PC-9 (cell line): ENCODE measurements around the gene FOXP2. TPM values are rescaled to one million over a fixed set of nuclear protein-coding genes. Genes with fewer than 3 reads are reported as not detected.

Experiments
- BruUV-seq: library from RNA; stranded (reverse); fragments of 400-500 nt; replicated peaks from 2 replicates; lab custom pipeline; 2021; lab: Mats Ljungman, UMichigan
- CTCF ChIA-PET: fragments of 300-600 bp; sonication (Branson Sonifier 250); formaldehyde crosslinking; loops from one replicate; lab custom pipeline; 2022; ENCODE audit warnings: antibody characterized with exemption; lab: Charles Lee
- POLR2A ChIA-PET: fragments of 300-600 bp; sonication (Branson Sonifier 250); formaldehyde crosslinking; loops from one replicate; lab custom pipeline; 2022; ENCODE audit warnings: antibody characterized with exemption; ENCODE audit not compliant: unreplicated experiment; lab: Charles Lee
- DNase-seq, 2 experiments: peaks; one replicate each; pipeline versions ENCODE4 v3.0.0 to v3.0.0-alpha.2; 2015 to 2022; ENCODE audit warnings: mixed read lengths in 1 of 2
- H2AFZ ChIP-seq: fragments of 200-600 bp; sonication (generic); 2 replicates; pipeline ENCODE4 v1.8.1; 2017; ENCODE audit warnings: antibody characterized with exemption
- H3F3A ChIP-seq: fragments of 200-600 bp; sonication (generic); 2 replicates; pipeline ENCODE4 v1.8.1; 2017; ENCODE audit warnings: antibody characterized with exemption, mild to moderate bottlenecking, low read depth; ENCODE audit not compliant: insufficient read depth
- H3K27ac ChIP-seq: fragments of 200-600 bp; sonication (generic); 2 replicates; pipeline ENCODE4 v1.6.1; 2016; ENCODE audit warnings: mixed run types
- H3K27me3 ChIP-seq: fragments of 200-600 bp; sonication (generic); 2 replicates; pipeline ENCODE4 v1.6.1; 2016; ENCODE audit warnings: low read depth, mixed run types; ENCODE audit not compliant: insufficient read depth
- H3K36me3 ChIP-seq: fragments of 200-600 bp; sonication (generic); 2 replicates; pipeline ENCODE4 v1.6.1; 2016; ENCODE audit warnings: low read depth, mixed run types
- H3K4me1 ChIP-seq: fragments of 200-600 bp; sonication (generic); replicated peaks from 2 replicates; pipeline ENCODE4 v1.6.1; 2016; ENCODE audit warnings: mixed run types; ENCODE audit not compliant: insufficient read depth
- H3K4me2 ChIP-seq: fragments of 200-600 bp; sonication (generic); 2 replicates; pipeline ENCODE4 v1.6.1; 2017; ENCODE audit warnings: mixed run types
- H3K4me3 ChIP-seq: fragments of 200-600 bp; sonication (generic); 2 replicates; pipeline ENCODE4 v1.6.1; 2016; ENCODE audit warnings: mixed run types
- H3K79me2 ChIP-seq: fragments of 200-600 bp; sonication (generic); 2 replicates; pipeline ENCODE4 v1.6.1; 2017; ENCODE audit warnings: low read depth, mixed run types
- H3K9me2 ChIP-seq: fragments of 200-600 bp; sonication (generic); 2 replicates; pipeline ENCODE4 v1.8.1; 2017; ENCODE audit warnings: mild to moderate bottlenecking; ENCODE audit not compliant: insufficient read depth
- H3K9me3 ChIP-seq: fragments of 200-600 bp; sonication (generic); 2 replicates; pipeline ENCODE4 v1.8.1; 2016; ENCODE audit warnings: low read depth; ENCODE audit not compliant: insufficient read depth
- H4K20me1 ChIP-seq: fragments of 200-600 bp; sonication (generic); 2 replicates; pipeline ENCODE4 v1.8.1; 2017; ENCODE audit not compliant: insufficient read depth
- CTCF ChIP-seq: fragments of 200-600 bp; sonication (generic); conservative IDR thresholded peaks from 2 replicates; pipeline ENCODE4 v1.6.1; 2017; ENCODE audit warnings: mixed run types, antibody characterized with exemption, mild to moderate bottlenecking, moderate library complexity
- EZH2 ChIP-seq: fragments of 200-600 bp; sonication (generic); IDR thresholded peaks from 2 replicates; pipeline ENCODE4 v1.8.0; 2017; ENCODE audit warnings: antibody characterized with exemption, low read depth
- intact Hi-C: fragments of 100-400 bp; cut with micrococcal nuclease; formaldehyde crosslinking; loops from one replicate; pipeline ENCODE4 v1.10.0; 2022; ENCODE audit not compliant: unreplicated experiment
- total RNA-seq: library from RNA; stranded (reverse); gene quantifications from 2 replicates; pipeline ENCODE4 v1.2.3, GENCODE V29; 2021

The FOXP2 gene
- total RNA-seq, 1 experiment from 2014 or later: 1.2 TPM

DNA sequence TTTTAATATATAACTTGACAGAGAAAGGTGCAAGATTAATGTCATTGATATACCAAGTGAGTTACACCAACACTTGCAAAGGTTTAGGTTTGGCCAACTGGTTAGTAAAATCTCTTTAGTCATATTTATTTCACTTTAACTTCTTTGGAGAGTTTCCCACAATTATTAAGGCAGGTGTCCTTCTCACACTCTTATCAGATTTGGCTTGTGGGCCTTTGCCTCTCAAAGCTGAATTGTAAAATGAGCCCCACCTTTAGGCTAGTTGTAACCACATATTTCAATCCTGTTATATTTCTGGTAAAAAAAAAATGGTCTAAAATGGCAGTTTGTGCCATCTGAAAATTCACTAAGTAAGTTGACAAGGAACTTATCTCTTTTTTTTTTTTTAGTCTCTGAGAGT, 26.6 kb upstream of the FOXP2 start:
- Histone ChIP-seq H3K36me3 (no peaks in the 10 kb centered on the region), H3K4me3 (no peak overlapping the region), H3K9me2 (no peaks in the 10 kb centered on the region; the same call in 1 of the 2 replicates), H3K79me2 (no peaks in the 10 kb centered on the region), H3K4me2 (no peak overlapping the region), H3K4me1 (no peaks in the 10 kb centered on the region), H3F3A (no peaks in the 10 kb centered on the region), H3K27me3 (no peaks in the 10 kb centered on the region), H4K20me1 (no peaks in the 10 kb centered on the region), H2AFZ (no peak overlapping the region), H3K27ac (no peak overlapping the region), H3K9me3 (no peaks in the 10 kb centered on the region)
- intact Hi-C loops: no loop called here
- TF ChIP-seq EZH2 (no peak), CTCF (no peak)
- ChIA-PET POLR2A (no interaction called here), CTCF (interaction anchor here (0.5 kb wide), 1 partner anchor 41 kb away, joined by 4 read pairs; no protein-coding TSS in a partner anchor)
- no TSS peak for BruUV-seq
- DNase-seq: no peak

GRCh38 chr7:114392686-114393085, 21.9 kb upstream of the FOXP2 start:
- BruUV-seq: no TSS peak
- Histone ChIP-seq H3K36me3 (no peaks in the 10 kb centered on the region), H3K27me3 (no peaks in the 10 kb centered on the region), H3F3A (no peaks in the 10 kb centered on the region), H3K79me2 (no peaks in the 10 kb centered on the region), H3K4me2 (no peak overlapping the region), H3K4me1 (no peaks in the 10 kb centered on the region), H3K9me3 (0 out of 2 replicates have a peak, but pooled peaks cover 2% of the 10 kb centered on the region), H2AFZ (no peak overlapping the region), H3K4me3 (no peak overlapping the region), H3K27ac (no peak overlapping the region), H4K20me1 (no peaks in the 10 kb centered on the region), H3K9me2 (no peaks in the 10 kb centered on the region; the same call in 1 of the 2 replicates)
- POLR2A ChIA-PET: no interaction called here
- TF ChIP-seq EZH2: no peak
- no peak for DNase-seq
- CTCF ChIA-PET: no interaction called here
- intact Hi-C loops: no loop called here

GRCh38 chr7:114402876-114403635, 11.6 kb upstream of the FOXP2 start:
- Histone ChIP-seq H3K4me1 (peaks cover 4% of the 10 kb centered on the region), H3K4me3 (no peak overlapping the region), H3K36me3 (no peaks in the 10 kb centered on the region), H3K4me2 (no peak overlapping the region), H3K27me3 (no peaks in the 10 kb centered on the region), H3K79me2 (no peaks in the 10 kb centered on the region), H3K9me3 (no peaks in the 10 kb centered on the region), H4K20me1 (no peaks in the 10 kb centered on the region), H3F3A (no peaks in the 10 kb centered on the region), H3K9me2 (no peaks in the 10 kb centered on the region), H3K27ac (no peak overlapping the region), H2AFZ (peak overlapping the region; percentile 8; the same call in 1 of the 2 replicates)
- TF ChIP-seq CTCF (no peak), EZH2 (no peak)
- ChIA-PET CTCF (no interaction called here), POLR2A (no interaction called here)
- no peak for DNase-seq
- intact Hi-C loops: no loop called here
- no TSS peak for BruUV-seq
